PC-3 (cell line): ENCODE data around the gene CUEDC1.

ENCODE experiments used
- CTCF ChIP-seq: fragments of 300-600 bp; sonication (generic); conservative IDR thresholded peaks from 2 replicates; pipeline ENCODE4 v1.5.1; 2017; ENCODE audit warnings: antibody characterized with exemption, low read depth, mild to moderate bottlenecking, low read length
- EZH2 ChIP-seq: fragments of 300-600 bp; sonication (generic); IDR thresholded peaks from one replicate; pipeline ENCODE4 v1.6.1; 2017; ENCODE audit warnings: antibody characterized with exemption, mild to moderate bottlenecking, low read length; ENCODE audit not compliant: unreplicated experiment
- EZH2phosphoT487 ChIP-seq: fragments of 300-600 bp; sonication (generic); IDR thresholded peaks from 2 replicates; pipeline ENCODE4 v1.6.1; 2018; ENCODE audit warnings: mild to moderate bottlenecking, antibody characterized with exemption, low read length, borderline replicate concordance

- TF ChIP-seq CTCF, result no peak
- no peak for TF ChIP-seq EZH2
- TF ChIP-seq EZH2phosphoT487, result no peak
Observed at GRCh38 chr17:57899391-57899790, 55.8 kb downstream of the CUEDC1 start.
